Measurements from ENCODE around the gene ATF3.

DNA sequence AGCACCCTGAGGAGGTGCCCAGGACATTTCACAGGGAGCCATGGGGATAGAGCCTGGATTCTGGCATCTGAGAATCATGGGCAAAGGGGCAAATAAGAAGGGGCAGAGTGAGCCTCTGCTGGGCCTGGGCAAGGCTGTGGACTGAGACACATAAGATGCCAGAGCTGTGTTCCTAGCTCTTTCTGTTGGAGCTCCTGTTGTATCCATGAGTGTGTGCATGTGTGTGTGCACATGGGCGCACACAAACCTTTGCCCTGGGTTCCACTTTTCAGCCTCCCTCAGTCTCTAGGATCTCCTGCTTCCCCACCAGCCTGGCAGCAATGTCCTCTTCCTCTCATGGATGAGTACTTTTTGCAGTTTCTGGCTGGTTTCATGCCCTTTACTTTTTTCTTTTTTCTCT is 44.0 kb downstream of the ATF3 start:
- TF ChIP-seq, protein P1, sequence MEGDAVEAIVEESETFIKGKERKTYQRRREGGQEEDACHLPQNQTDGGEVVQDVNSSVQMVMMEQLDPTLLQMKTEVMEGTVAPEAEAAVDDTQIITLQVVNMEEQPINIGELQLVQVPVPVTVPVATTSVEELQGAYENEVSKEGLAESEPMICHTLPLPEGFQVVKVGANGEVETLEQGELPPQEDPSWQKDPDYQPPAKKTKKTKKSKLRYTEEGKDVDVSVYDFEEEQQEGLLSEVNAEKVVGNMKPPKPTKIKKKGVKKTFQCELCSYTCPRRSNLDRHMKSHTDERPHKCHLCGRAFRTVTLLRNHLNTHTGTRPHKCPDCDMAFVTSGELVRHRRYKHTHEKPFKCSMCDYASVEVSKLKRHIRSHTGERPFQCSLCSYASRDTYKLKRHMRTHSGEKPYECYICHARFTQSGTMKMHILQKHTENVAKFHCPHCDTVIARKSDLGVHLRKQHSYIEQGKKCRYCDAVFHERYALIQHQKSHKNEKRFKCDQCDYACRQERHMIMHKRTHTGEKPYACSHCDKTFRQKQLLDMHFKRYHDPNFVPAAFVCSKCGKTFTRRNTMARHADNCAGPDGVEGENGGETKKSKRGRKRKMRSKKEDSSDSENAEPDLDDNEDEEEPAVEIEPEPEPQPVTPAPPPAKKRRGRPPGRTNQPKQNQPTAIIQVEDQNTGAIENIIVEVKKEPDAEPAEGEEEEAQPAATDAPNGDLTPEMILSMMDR (IDR thresholded peaks at IDR 0.05): no peak
- no peak for TF ChIP-seq POLR2A (IDR thresholded peaks at IDR 0.05)

All from lower leg skin (tissue), 3 donors.